Stimulated activated effector memory CD8-positive, alpha-beta T cell treated with anti-CD3 and anti-CD28 coated beads, Interleukin-12 subunit alpha, Interleukin-12 subunit beta, amount 100 ng/mL, for 72 hours (primary cell): ENCODE results near the gene NFATC2IP.
A peak's percentile ranks its signal among the peaks of the same experiment; 100 is the strongest.
"Not testable (repeated sequence)": the region's sequence is repeated elsewhere in the genome, so short reads cannot be mapped to it uniquely, and the experiment has no call there.

ENCODE experiments used
- ATAC-seq: fragments of 150-1000 bp; cut with Tn5 transposase; 2 replicates; pipeline ENCODE4 v1.10.0; 2021
- DNase-seq, 2 donors: peaks; one replicate each; pipeline ENCODE4 v3.0.0; 2021 to 2022; ENCODE audit warnings: low spot score in 2 of 2
- H3K27ac Mint-ChIP-seq: one replicate; pipeline ENCODE4 v1.8.0; 2022; ENCODE audit warnings: mild to moderate bottlenecking, mixed read lengths
- H3K36me3 Mint-ChIP-seq: one replicate; pipeline ENCODE4 v1.8.0; 2022; ENCODE audit warnings: mild to moderate bottlenecking, mixed read lengths
- H3K4me1 Mint-ChIP-seq: one replicate; pipeline ENCODE4 v1.8.0; 2022; ENCODE audit warnings: mixed read lengths
- H3K4me3 Mint-ChIP-seq: one replicate; pipeline ENCODE4 v1.8.0; 2022; ENCODE audit warnings: mild to moderate bottlenecking, mixed read lengths
- H3K9me3 Mint-ChIP-seq: one replicate; pipeline ENCODE4 v1.8.0; 2022; ENCODE audit warnings: mixed read lengths

The NFATC2IP gene

DNA sequence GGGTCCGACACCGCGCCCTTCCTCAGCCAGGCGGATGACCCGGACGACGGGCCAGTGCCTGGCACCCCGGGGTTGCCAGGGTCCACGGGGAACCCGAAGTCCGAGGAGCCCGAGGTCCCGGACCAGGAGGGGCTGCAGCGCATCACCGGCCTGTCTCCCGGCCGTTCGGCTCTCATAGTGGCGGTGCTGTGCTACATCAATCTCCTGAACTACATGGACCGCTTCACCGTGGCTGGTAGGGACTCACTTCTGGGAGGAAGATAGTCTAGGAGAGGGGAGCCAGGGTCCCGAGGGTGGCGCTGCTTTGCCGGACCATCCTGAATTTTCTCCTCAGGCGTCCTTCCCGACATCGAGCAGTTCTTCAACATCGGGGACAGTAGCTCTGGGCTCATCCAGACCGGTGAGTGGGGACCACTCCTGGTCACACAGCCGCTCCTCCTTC, 24.4 kb downstream of the NFATC2IP start:
- Mint-ChIP-seq H3K4me3 (peak overlapping the region; percentile 97), H3K27ac (peak overlapping the region; percentile 97), H3K9me3 (no peaks in the 10 kb centered on the region), H3K4me1 (peaks cover 45% of the 10 kb centered on the region), H3K36me3 (peaks cover 42% of the 10 kb centered on the region)
- DNase-seq (no peak), ATAC-seq (peak; percentile 8)

- DNase-seq (no peak), ATAC-seq (no peak)
- no peak overlapping the region for H3K4me3 Mint-ChIP-seq
- H3K4me1 Mint-ChIP-seq: peaks cover 52% of the 10 kb centered on the region
- no peaks in the 10 kb centered on the region for H3K9me3 Mint-ChIP-seq
- H3K36me3 Mint-ChIP-seq: peaks cover 64% of the 10 kb centered on the region
- peak overlapping the region; percentile 26 for H3K27ac Mint-ChIP-seq
Observed at GRCh38 chr16:28977703-28978662, 27.2 kb downstream of the NFATC2IP start.

DNA sequence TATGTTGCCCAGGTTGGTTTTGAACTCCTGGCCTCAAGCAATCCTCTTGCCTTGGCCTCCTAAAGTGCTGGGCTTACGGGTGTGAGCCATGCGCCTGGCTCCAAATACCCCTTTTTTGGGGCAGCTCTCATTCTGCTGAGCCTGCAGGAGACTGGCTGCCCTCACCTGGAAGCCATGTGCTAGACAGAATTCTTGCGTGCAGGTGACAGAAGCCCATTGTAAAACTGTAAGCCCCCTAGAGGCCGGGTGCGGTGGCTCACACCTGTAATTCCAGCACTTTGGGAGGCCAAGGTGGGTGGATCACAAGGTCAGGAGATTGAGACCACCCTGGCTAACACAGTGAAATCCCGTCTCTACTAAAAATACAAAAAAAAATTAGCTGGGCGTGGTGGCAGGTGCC, 29.6 kb downstream of the NFATC2IP start:
- not testable (repeated sequence) for ATAC-seq
- H3K4me1 Mint-ChIP-seq: peaks cover 57% of the 10 kb centered on the region

GRCh38 chr16:28980929-28981328, 30.2 kb downstream of the NFATC2IP start:
- Mint-ChIP-seq H3K9me3 (no peaks in the 10 kb centered on the region), H3K4me3 (no peak overlapping the region), H3K36me3 (peaks cover 70% of the 10 kb centered on the region), H3K4me1 (peaks cover 51% of the 10 kb centered on the region), H3K27ac (no peak overlapping the region)
- ATAC-seq: no peak
- no peak for DNase-seq

More for the DNA sequence above, 29.6 kb downstream of the NFATC2IP start:
- H3K4me3 Mint-ChIP-seq, H3K27ac Mint-ChIP-seq, H3K9me3 Mint-ChIP-seq, DNase-seq: not testable (repeated sequence)
- H3K36me3 Mint-ChIP-seq: peaks cover 64% of the 10 kb centered on the region

DNA sequence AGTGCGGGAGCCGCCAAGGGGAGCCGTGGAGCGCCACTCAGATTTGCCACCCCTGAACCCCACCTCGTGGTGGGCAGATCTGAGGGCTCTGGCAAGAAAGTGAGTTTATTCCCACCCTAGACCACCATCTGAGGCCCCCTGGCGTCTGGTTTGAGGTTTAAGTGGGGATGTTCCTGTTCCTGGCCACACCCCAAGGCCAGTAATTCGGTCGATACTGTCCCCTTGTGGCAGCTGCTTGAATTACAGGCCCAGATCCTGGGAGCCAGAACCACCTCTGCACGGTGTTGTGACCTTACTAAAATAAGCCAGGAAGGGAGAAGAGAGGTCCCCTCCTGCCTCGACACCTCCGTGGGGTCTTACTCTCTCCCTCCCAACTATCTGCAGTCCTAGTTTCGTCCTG, 30.8 kb downstream of the NFATC2IP start:
- Mint-ChIP-seq H3K4me3 (no peak overlapping the region), H3K4me1 (peaks cover 45% of the 10 kb centered on the region), H3K9me3 (no peaks in the 10 kb centered on the region), H3K36me3 (peaks cover 75% of the 10 kb centered on the region), H3K27ac (peak overlapping the region; percentile 84)
- ATAC-seq: no peak
- peak; percentile 47 to 81 for DNase-seq

DNA sequence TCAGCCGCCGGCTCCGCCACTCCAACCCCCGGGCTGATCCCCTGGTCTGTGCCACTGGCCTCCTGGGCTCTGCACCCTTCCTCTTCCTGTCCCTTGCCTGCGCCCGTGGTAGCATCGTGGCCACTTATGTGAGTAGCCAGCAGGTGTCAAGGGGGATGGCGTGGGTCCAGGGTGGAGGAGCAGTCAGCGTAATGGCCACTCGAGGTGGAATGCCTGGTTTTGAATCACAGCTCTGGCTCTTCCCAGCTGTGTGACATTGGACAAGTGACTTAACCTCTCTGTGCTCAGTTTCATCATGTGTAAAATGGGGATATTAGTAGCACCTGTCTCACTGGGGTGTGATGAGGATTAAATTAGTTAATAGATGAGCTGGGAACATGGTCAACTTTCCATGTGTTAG, 31.7 kb downstream of the NFATC2IP start:
- Mint-ChIP-seq H3K36me3 (peaks cover 79% of the 10 kb centered on the region), H3K4me3 (no peak overlapping the region), H3K27ac (peak overlapping the region; percentile 84), H3K9me3 (peaks cover 5% of the 10 kb centered on the region), H3K4me1 (peaks cover 46% of the 10 kb centered on the region)
- DNase-seq (no peak), ATAC-seq (no peak)

DNA sequence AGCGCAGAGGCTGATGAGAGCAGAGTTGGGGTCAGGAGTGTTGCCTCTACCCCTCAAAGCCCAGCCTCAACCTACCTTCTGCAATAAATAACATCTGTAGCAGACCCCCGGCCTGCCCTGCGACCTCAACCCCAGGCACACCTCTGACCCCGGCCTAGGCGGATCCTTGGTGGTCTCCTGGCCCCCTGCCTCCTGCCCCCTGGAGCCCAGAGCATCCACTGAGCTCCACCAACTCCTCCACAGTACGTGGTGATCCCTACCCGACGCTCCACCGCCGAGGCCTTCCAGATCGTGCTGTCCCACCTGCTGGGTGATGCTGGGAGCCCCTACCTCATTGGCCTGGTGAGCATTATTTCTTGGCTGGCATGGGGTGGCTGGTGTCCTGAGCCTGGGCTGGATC, 32.2 kb downstream of the NFATC2IP start:
- DNase-seq (no peak), ATAC-seq (no peak)
- Mint-ChIP-seq H3K36me3 (peaks cover 79% of the 10 kb centered on the region), H3K27ac (peak overlapping the region; percentile 89), H3K4me3 (peak overlapping the region; percentile 98), H3K9me3 (peaks cover 7% of the 10 kb centered on the region), H3K4me1 (peaks cover 46% of the 10 kb centered on the region)

- H3K27ac Mint-ChIP-seq: peak overlapping the region; percentile 89
- peaks cover 79% of the 10 kb centered on the region for H3K36me3 Mint-ChIP-seq
- DNase-seq (no peak), ATAC-seq (no peak)
- H3K4me3 Mint-ChIP-seq: peak overlapping the region; percentile 98
- H3K4me1 Mint-ChIP-seq: peaks cover 43% of the 10 kb centered on the region
- H3K9me3 Mint-ChIP-seq: peaks cover 7% of the 10 kb centered on the region
Observed at GRCh38 chr16:28983644-28984043, 32.9 kb downstream of the NFATC2IP start.

DNA sequence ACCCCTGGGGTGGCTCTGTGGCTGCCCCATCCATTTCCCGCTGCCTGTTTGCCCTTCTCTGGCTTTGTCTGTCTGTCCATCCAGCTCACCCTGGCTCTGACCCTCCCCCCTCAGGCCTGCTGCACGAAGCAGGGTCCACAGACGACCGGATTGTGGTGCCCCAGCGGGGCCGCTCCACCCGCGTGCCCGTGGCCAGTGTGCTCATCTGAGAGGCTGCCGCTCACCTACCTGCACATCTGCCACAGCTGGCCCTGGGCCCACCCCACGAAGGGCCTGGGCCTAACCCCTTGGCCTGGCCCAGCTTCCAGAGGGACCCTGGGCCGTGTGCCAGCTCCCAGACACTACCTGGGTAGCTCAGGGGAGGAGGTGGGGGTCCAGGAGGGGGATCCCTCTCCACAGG, 33.4 kb downstream of the NFATC2IP start:
- peaks cover 79% of the 10 kb centered on the region for H3K36me3 Mint-ChIP-seq
- peak overlapping the region; percentile 98 for H3K4me3 Mint-ChIP-seq
- no peak for DNase-seq
- H3K4me1 Mint-ChIP-seq: peaks cover 46% of the 10 kb centered on the region
- peaks cover 7% of the 10 kb centered on the region for H3K9me3 Mint-ChIP-seq
- peak overlapping the region; percentile 89 for H3K27ac Mint-ChIP-seq
- no peak for ATAC-seq

DNA sequence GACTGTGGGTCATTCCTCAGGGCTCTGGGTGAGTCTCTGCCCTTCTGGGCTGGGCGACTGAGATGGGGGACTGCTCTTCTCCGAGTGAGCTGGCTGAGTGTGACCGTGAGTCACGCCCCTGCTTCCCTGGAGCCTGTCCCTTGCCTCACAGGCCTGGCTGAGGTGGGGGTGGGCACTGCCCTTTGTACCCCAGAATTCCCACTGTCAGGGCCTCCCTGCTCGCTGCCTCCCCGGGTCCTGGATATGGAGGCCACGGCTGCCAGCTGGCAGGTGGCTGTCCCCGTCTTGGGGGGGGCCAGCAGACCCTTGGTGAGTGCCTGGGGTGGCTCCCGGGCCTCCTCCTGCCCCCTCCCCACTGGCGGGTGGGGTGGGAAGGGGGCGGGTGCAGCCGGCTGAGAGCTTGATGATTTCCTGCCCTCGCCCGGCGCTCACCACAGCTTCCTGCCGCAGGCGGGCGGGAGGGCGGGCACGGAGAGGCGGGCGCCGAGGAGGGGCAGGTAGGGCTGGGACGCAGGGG, 33.9 kb downstream of the NFATC2IP start, which contains the start of gene LAT:
Gene LAT, plus strand, starts transcription at position 434 of the 517 bp plus-strand sequence. CDS start 366 bp downstream, outside the sequence.
- H3K9me3 Mint-ChIP-seq: peaks cover 7% of the 10 kb centered on the region
- peaks cover 81% of the 10 kb centered on the region for H3K36me3 Mint-ChIP-seq
- DNase-seq (peak; percentile 57 to 79), ATAC-seq (peak; percentile 80)
- peaks cover 51% of the 10 kb centered on the region for H3K4me1 Mint-ChIP-seq
- H3K27ac Mint-ChIP-seq: peak within 1 kb of the TSS; percentile 89
- H3K4me3 Mint-ChIP-seq: peak within 1 kb of the TSS; percentile 98

DNA sequence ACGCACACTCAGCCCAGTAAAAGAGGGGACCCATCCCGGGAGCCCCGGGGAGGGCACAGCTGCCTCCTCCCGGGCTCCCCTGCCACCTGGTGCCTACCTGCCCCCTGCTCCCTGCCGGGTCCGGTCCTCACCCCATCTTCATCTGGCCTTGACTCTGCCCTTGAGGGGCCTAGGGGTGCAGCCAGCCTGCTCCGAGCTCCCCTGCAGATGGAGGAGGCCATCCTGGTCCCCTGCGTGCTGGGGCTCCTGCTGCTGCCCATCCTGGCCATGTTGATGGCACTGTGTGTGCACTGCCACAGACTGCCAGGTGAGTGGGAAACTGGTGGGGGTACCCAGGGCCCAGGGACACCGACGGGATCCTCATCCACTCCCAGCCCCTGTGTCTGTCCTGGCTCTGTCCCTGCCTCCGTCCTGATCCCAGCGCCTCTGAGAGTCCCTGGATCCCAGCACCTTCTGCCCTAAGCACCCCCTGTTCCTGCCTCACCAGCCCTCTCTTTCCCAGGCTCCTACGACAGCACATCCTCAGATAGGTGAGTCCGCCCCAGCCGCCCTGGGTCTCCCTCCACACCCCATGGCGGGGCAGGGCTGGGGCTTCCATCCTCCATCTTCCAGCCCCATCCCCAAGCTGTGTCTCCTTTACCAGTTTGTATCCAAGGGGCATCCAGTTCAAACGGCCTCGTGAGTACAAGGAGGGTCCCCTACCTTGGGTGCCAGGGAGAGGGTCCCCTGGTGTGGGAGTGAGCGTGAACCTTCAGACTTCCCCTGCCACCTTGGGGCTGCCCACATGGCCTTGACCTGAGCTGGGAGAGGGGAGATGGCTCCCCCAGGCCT, 34.7 kb downstream of the NFATC2IP start:
- Mint-ChIP-seq H3K36me3 (peaks cover 81% of the 10 kb centered on the region), H3K4me3 (peak overlapping the region; percentile 98), H3K4me1 (peaks cover 59% of the 10 kb centered on the region), H3K27ac (peak overlapping the region; percentile 89), H3K9me3 (peaks cover 7% of the 10 kb centered on the region)
- ATAC-seq (peak; percentile 42), DNase-seq (peak in 1 of 2 donors; percentile 62)

DNA sequence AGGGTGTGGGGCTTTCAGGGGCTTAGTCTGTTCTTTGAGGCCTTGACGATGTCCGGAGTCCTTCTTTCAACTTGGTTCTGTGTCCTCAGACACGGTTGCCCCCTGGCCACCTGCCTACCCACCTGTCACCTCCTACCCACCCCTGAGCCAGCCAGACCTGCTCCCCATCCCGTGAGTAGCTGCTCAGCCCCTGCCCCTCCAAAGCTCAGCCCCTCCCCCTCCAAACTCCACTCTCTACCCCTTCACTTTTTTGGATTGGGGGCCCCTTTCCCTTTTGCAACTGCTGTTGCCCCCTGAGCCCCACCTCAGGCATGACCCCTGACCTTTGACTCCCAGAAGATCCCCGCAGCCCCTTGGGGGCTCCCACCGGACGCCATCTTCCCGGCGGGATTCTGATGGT, 35.3 kb downstream of the NFATC2IP start:
- peaks cover 7% of the 10 kb centered on the region for H3K9me3 Mint-ChIP-seq
- peaks cover 65% of the 10 kb centered on the region for H3K4me1 Mint-ChIP-seq
- peaks cover 81% of the 10 kb centered on the region for H3K36me3 Mint-ChIP-seq
- H3K4me3 Mint-ChIP-seq: peak overlapping the region; percentile 98
- ATAC-seq: no peak
- DNase-seq: no peak
- H3K27ac Mint-ChIP-seq: peak overlapping the region; percentile 89

DNA sequence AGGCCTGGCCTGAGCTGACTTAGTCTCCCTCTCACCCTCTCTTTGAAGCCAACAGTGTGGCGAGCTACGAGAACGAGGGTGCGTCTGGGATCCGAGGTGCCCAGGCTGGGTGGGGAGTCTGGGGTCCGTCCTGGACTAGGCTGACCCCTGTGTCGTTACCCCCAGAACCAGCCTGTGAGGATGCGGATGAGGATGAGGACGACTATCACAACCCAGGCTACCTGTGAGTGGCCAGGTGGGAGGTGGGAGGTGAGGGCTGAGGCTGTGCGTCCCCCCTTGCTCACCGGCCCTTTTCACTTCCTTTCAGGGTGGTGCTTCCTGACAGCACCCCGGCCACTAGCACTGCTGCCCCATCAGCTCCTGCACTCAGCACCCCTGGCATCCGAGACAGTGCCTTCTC, 35.8 kb downstream of the NFATC2IP start:
- Mint-ChIP-seq H3K4me1 (peaks cover 65% of the 10 kb centered on the region), H3K36me3 (peaks cover 81% of the 10 kb centered on the region), H3K27ac (peak overlapping the region; percentile 89), H3K4me3 (peak overlapping the region; percentile 98), H3K9me3 (peaks cover 7% of the 10 kb centered on the region)
- DNase-seq (no peak), ATAC-seq (no peak)

- peak overlapping the region; percentile 89 for H3K27ac Mint-ChIP-seq
- peaks cover 80% of the 10 kb centered on the region for H3K36me3 Mint-ChIP-seq
- H3K9me3 Mint-ChIP-seq: peaks cover 7% of the 10 kb centered on the region
- DNase-seq: no peak
- peaks cover 58% of the 10 kb centered on the region for H3K4me1 Mint-ChIP-seq
- ATAC-seq: no peak
- H3K4me3 Mint-ChIP-seq: peak overlapping the region; percentile 98
Observed at GRCh38 chr16:28987170-28987853, 36.6 kb downstream of the NFATC2IP start.
